K562 (cell line): Measurements from ENCODE around the gene CACNA1A. TPM values are rescaled to one million over a fixed set of nuclear protein-coding genes. Genes with fewer than 3 reads are reported as not detected.

Source experiments
- ATAC-seq: fragments of 200-7000 bp; cut with Tn5 transposase; 3 replicates; pipeline ENCODE4 v1.9.1; 2020; ENCODE audit warnings: moderate library complexity
- BruUV-seq: library from RNA; stranded (reverse); fragments of 400-500 nt; replicated peaks from 2 replicates; lab custom pipeline; 2021; lab: Mats Ljungman, UMichigan
- CTCF ChIA-PET: fragments of 300-600 bp; formaldehyde crosslinking; extraction: SDS; loops from one replicate; lab custom pipeline; 2021; ENCODE audit warnings: low intra/inter-chr PET ratio; lab: Yijun Ruan, JAX
- POLR2A ChIA-PET: fragments of 300-600, 350-650 bp; sonication (Branson Sonifier 250); formaldehyde crosslinking; extraction: SDS; loops from one replicate; lab custom pipeline; 2021; ENCODE audit warnings: antibody characterized with exemption, inconsistent platforms; lab: Yijun Ruan, JAX
- DNase-seq, 4 experiments: peaks; one replicate each; pipeline versions ENCODE4 v3.0.0 to v3.0.0-alpha.2; 2011 to 2018; ENCODE audit warnings: low spot score in 3 of 4, mixed read lengths in 3 of 4; ENCODE audit errors: extremely low read depth in 1 of 4
- FAIRE-seq: peaks from 2 replicates; lab custom pipeline; 2011; peaks lifted over from hg19 to GRCh38; lab: Jason Lieb, UNC
- H2AFZ ChIP-seq: 2 replicates; pipeline ENCODE4 v1.6.0; 2011; ENCODE audit warnings: low read depth, low read length, control low read depth, inconsistent platforms
- H3K27ac ChIP-seq: fragments of 200-600 bp; 3 replicates; pipeline ENCODE4 v1.8.0; 2011; ENCODE audit warnings: low read depth, mild to moderate bottlenecking, control low read depth, inconsistent platforms, low read length, moderate library complexity, mixed read lengths; ENCODE audit errors: extremely low read depth
- H3K27me3 ChIP-seq, 2 experiments: fragments of 300-600 bp in 1 of 2; 2 replicates in 1 of 2; 3 replicates in 1 of 2; pipeline versions ENCODE4 v1.6.0 to v1.8.0; 2011; ENCODE audit warnings: inconsistent platforms in 2 of 2, low read length in 2 of 2, mild to moderate bottlenecking in 1 of 2, mixed read lengths in 1 of 2, moderate library complexity in 1 of 2; ENCODE audit not compliant: control insufficient read depth in 2 of 2, insufficient read depth in 2 of 2
- H3K36me3 ChIP-seq: fragments of 300-600 bp; 3 replicates; pipeline ENCODE4 v1.8.0; 2011; ENCODE audit warnings: mild to moderate bottlenecking, low read length, inconsistent platforms; ENCODE audit not compliant: control insufficient read depth, insufficient read depth
- H3K4me1 ChIP-seq, 2 experiments: fragments of 200-600 bp in 1 of 2; replicated peaks in 1 of 2; 2 replicates in 1 of 2; 3 replicates in 1 of 2; pipeline versions ENCODE4 v1.5.1 to v1.8.0; 2011; ENCODE audit warnings: inconsistent platforms in 2 of 2, low read length in 2 of 2, mild to moderate bottlenecking in 1 of 2, mixed read lengths in 1 of 2, moderate library complexity in 1 of 2; ENCODE audit not compliant: control insufficient read depth in 2 of 2, insufficient read depth in 2 of 2
- H3K4me2 ChIP-seq: 2 replicates; pipeline ENCODE4 v1.6.1; 2011; ENCODE audit warnings: low read length, control low read depth, inconsistent platforms, mixed read lengths; ENCODE audit not compliant: insufficient read depth
- H3K4me3 ChIP-seq: fragments of 200-600 bp; sonication (generic), shearing (Covaris generic); 2 replicates; pipeline ENCODE4 v1.5.1; 2016; ENCODE audit warnings: control low read depth, inconsistent platforms
- H3K79me2 ChIP-seq: fragments of 200-600 bp; 3 replicates; pipeline ENCODE4 v1.8.0; 2011; ENCODE audit warnings: low read length, inconsistent platforms; ENCODE audit not compliant: control insufficient read depth, insufficient read depth
- H3K9ac ChIP-seq, 2 experiments: 2 replicates each; pipeline versions ENCODE4 v1.6.0 to v1.6.1; 2011; ENCODE audit warnings: low read depth in 2 of 2, low read length in 2 of 2, control low read depth in 1 of 2, inconsistent platforms in 1 of 2, mild to moderate bottlenecking in 1 of 2, mixed read lengths in 1 of 2; ENCODE audit not compliant: insufficient read depth in 1 of 2
- H3K9me1 ChIP-seq: one replicate; pipeline ENCODE4 v1.6.0; 2011; ENCODE audit warnings: inconsistent platforms, mild to moderate bottlenecking, low read length, moderate library complexity; ENCODE audit not compliant: control insufficient read depth, insufficient read depth
- H3K9me3 ChIP-seq: replicated peaks from 2 replicates; pipeline ENCODE4 v1.5.1; 2011; ENCODE audit warnings: low read depth, low read length, inconsistent platforms; ENCODE audit not compliant: control insufficient read depth, insufficient read depth
- H4K20me1 ChIP-seq: replicated peaks from 2 replicates; pipeline ENCODE4 v1.6.1; 2011; ENCODE audit warnings: low read length, inconsistent platforms, mixed read lengths; ENCODE audit not compliant: control insufficient read depth, insufficient read depth
- CAMTA2 ChIP-seq: fragments of 250-450 bp; sonication (Bioruptor Pico); conservative IDR thresholded peaks from 2 replicates; pipeline ENCODE4 v1.5.1; 2022
- CTCF ChIP-seq, 3 experiments: IDR thresholded peaks in 2 of 3; conservative IDR thresholded peaks in 1 of 3; 2 replicates each; pipeline ENCODE4 v1.5.1; 2011 to 2012; ENCODE audit warnings: low read length in 3 of 3, mild to moderate bottlenecking in 3 of 3, control low read depth in 2 of 3, improper control_type of control experiment in 1 of 3, inconsistent platforms in 1 of 3, low read depth in 1 of 3, mixed read lengths in 1 of 3, moderate library complexity in 1 of 3; ENCODE audit not compliant: insufficient read depth in 2 of 3
- EGR1 ChIP-seq: fragments of 450-650 bp; conservative IDR thresholded peaks from 2 replicates; pipeline ENCODE4 v1.6.1; 2017; ENCODE audit warnings: mild to moderate bottlenecking
- EP400 ChIP-seq: fragments of 450-650 bp; IDR thresholded peaks from 2 replicates; pipeline ENCODE4 v1.6.1; 2017; ENCODE audit warnings: antibody characterized with exemption, mild to moderate bottlenecking, moderate library complexity
- HMBOX1 ChIP-seq: sonication (generic); IDR thresholded peaks from 2 replicates; pipeline ENCODE4 v1.6.1; 2016
- VEZF1 ChIP-seq: fragments of 200-800 bp; sonication (Bioruptor generic); IDR thresholded peaks from 2 replicates; pipeline ENCODE4 v1.6.1; 2017; ENCODE audit warnings: missing genetic modification characterization, missing compliant biosample characterization
- ZNF274 ChIP-seq: IDR thresholded peaks from 2 replicates; pipeline ENCODE4 v1.6.1; 2011; ENCODE audit warnings: low read depth, mild to moderate bottlenecking, low read length, moderate library complexity, borderline replicate concordance
- WGBS: fragments of 100-300 bp; shearing (Covaris generic); methylation state at CpG from one replicate; pipeline ENCODE4 v1.1.6; 2016; ENCODE audit warnings: low coverage, mixed read lengths; ENCODE audit not compliant: insufficient coverage; ENCODE audit errors: missing lambda C conversion rate; 5-methylcytosine and 5-hydroxymethylcytosine counted together
- in situ Hi-C: fragments of 300-500 bp; cut with MboI; formaldehyde crosslinking; loops from 4 replicates; pipeline ENCODE4 v1.15.0; 2018; ENCODE audit warnings: inconsistent platforms, mixed read lengths
- intact Hi-C: fragments of 100-400 bp; cut with micrococcal nuclease; formaldehyde crosslinking; loops from 2 replicates; pipeline ENCODE4 v1.14.2; 2022
- polyA plus RNA-seq, 8 experiments: library from polyadenylated mRNA; depleted of rRNA in 4 of 8; stranded (reverse) in 5 of 8; unstranded in 3 of 8; fragments of >200 nt; fragmentation: Nextera tagmentation in 2 of 8; fragmentation: Illumina TruSeq in 1 of 8; extraction: Ambion mirVana in 2 of 8; extraction: Trizol in 1 of 8; gene quantifications; 2 replicates each; pipeline versions ENCODE4 v1.2.1 to v1.2.3, GENCODE V29; 2011 to 2014; ENCODE audit warnings: inconsistent platforms in 1 of 8, missing spikeins in 1 of 8
- total RNA-seq, 7 experiments: library from RNA; depleted of rRNA in 6 of 7; stranded (reverse); fragments of >200 nt in 6 of 7; fragmentation: Illumina TruSeq in 2 of 7; extraction: Trizol in 2 of 7; gene quantifications; 2 replicates each; pipeline versions ENCODE4 v1.2.1 to v1.2.3, GENCODE V29; 2011 to 2021; ENCODE audit warnings: low replicate concordance in 1 of 7

Gene CACNA1A
- total and polyA plus RNA-seq, 9 of the 15 experiments (the other 6 are each of a cell fraction or from before 2014, with no cell fraction given), result 0.03 to 0.20 (median 0.09) TPM; not detected in 1

GRCh38 chr19:13195678-13196077, 310.6 kb downstream of the CACNA1A start (continued):
- peak; percentile 54 to 96 (median 72); a peak in 5 of 6 replicates for TF ChIP-seq CTCF (IDR thresholded peaks at IDR 0.05 in 2 of 3, conservative IDR thresholded peaks at IDR 0.05 in 1 of 3; ENCODE audit: insufficient read depth in 2 of 3, low read depth in 1 of 3, low read length in 3 of 3)
- TF ChIP-seq, all 486 proteins: peak for 6

GRCh38 chr19:13190781-13191540, 315.3 kb downstream of the CACNA1A start:
- no TSS peak for BruUV-seq
- POLR2A ChIA-PET, result interaction anchor here (0.6 kb wide), 2 partner anchors 21 to 45 kb away, joined by 3 to 4 read pairs; no protein-coding TSS in a partner anchor
- intact Hi-C loops, result loop anchor here (5.0 kb wide), 1 partner anchor 39 kb away; the partner anchor contains the start of genes IER2 and STX10
- H3K9me3 ChIP-seq, result no peaks in the 10 kb centered on the region
- FAIRE-seq (peak; percentile 73), DNase-seq (peak; percentile 42 to 63 (median 54)), ATAC-seq (peak; percentile 68)
- H2AFZ ChIP-seq, result peak overlapping the region; percentile 74
- no peaks in the 10 kb centered on the region for H3K27me3 ChIP-seq
- no peak overlapping the region for H3K4me3 ChIP-seq
- no peak for TF ChIP-seq CAMTA2 (CRISPR knock-in tag)
- TF ChIP-seq VEZF1, result peak; percentile 42; the same call in 1 of the 2 replicates
- TF ChIP-seq ZNF274, result no peak
- TF ChIP-seq EP400, result peak; percentile 28; the same call in 1 of the 2 replicates
- peak; percentile 88 for TF ChIP-seq EGR1
- TF ChIP-seq HMBOX1, result peak; percentile 97
- CTCF ChIA-PET, result no interaction called here
- H3K36me3 ChIP-seq, result no peaks in the 10 kb centered on the region
- peak overlapping the region in 1 of 2 experiments; percentile 55; a peak in 2 of 4 replicates for H3K9ac ChIP-seq
- peaks cover 0 to 6% of the 10 kb centered on the region in 2 experiments; a peak in 2 of 5 replicates for H3K4me1 ChIP-seq
- H3K27ac ChIP-seq, result no peak overlapping the region
- no peaks in the 10 kb centered on the region for H3K79me2 ChIP-seq
- no peaks in the 10 kb centered on the region for H4K20me1 ChIP-seq
- no peaks in the 10 kb centered on the region for H3K9me1 ChIP-seq
- in situ Hi-C loops, result no loop called here
- WGBS, result 42% methylated on average over 17 of the region's 19 CpGs
- peak overlapping the region; percentile 24; the same call in 1 of the 2 replicates for H3K4me2 ChIP-seq
